ENCODE data around the gene NAMPT.

- TF ChIP-seq CBX5 (IDR thresholded peaks at IDR 0.05; ENCODE audit: borderline replicate concordance, low read depth) (no peak), SIN3A (IDR thresholded peaks at IDR 0.05; ENCODE audit: borderline replicate concordance in 2 of 2, control insufficient read depth in 1 of 2, low read depth in 2 of 2, low read length in 2 of 2) (no peak), YBX1 (IDR thresholded peaks at IDR 0.05) (no peak), SMARCC2 (IDR thresholded peaks at IDR 0.05; ENCODE audit: low read depth) (no peak), HMG20A (CRISPR knock-in tag; conservative IDR thresholded peaks at IDR 0.05) (no peak), ZZZ3 (IDR thresholded peaks at IDR 0.05) (no peak)
Measured at GRCh38 chr7:106269254-106269961, 15.4 kb downstream of the NAMPT start.

Data from K562 (cell line).